OCI-LY1 (cell line): ENCODE results near the gene TARS2.

Experiments used
- H2AFZ ChIP-seq: fragments of 200-600 bp; sonication (generic), shearing (Covaris generic); 2 replicates; pipeline ENCODE4 v1.6.0; 2014; ENCODE audit warnings: antibody characterized with exemption, mild to moderate bottlenecking, low read length
- H3F3A ChIP-seq: fragments of 200-600 bp; sonication (generic), shearing (Covaris generic); 2 replicates; pipeline ENCODE4 v1.6.0; 2014; ENCODE audit warnings: mild to moderate bottlenecking, antibody characterized with exemption, low read length, moderate library complexity; ENCODE audit not compliant: insufficient read depth
- H3K27ac ChIP-seq: fragments of 200-600 bp; sonication (generic); 2 replicates; pipeline ENCODE4 v1.5.1; 2014; ENCODE audit warnings: low read length, mixed run types, mild to moderate bottlenecking, low read depth; ENCODE audit not compliant: poor library complexity, severe bottlenecking
- H3K27me3 ChIP-seq: fragments of 200-600 bp; sonication (generic); 2 replicates; pipeline ENCODE4 v1.6.0; 2014; ENCODE audit warnings: antibody characterized with exemption, mild to moderate bottlenecking, low read length, moderate library complexity; ENCODE audit not compliant: insufficient read depth
- H3K36me3 ChIP-seq: fragments of 200-600 bp; sonication (generic); 2 replicates; pipeline ENCODE4 v1.6.1; 2014; ENCODE audit warnings: mild to moderate bottlenecking, antibody characterized with exemption, low read length, moderate library complexity, mixed read lengths; ENCODE audit not compliant: insufficient read depth
- H3K4me1 ChIP-seq: fragments of 200-600 bp; sonication (generic); 2 replicates; pipeline ENCODE4 v1.5.1; 2014; ENCODE audit warnings: mild to moderate bottlenecking, low read length, moderate library complexity; ENCODE audit not compliant: insufficient read depth, severe bottlenecking
- H3K4me2 ChIP-seq: fragments of 200-600 bp; sonication (generic), shearing (Covaris generic); 2 replicates; pipeline ENCODE4 v1.6.1; 2014; ENCODE audit warnings: low read length
- H3K4me3 ChIP-seq: fragments of 200-600 bp; sonication (generic); 2 replicates; pipeline ENCODE4 v1.5.1; 2014; ENCODE audit warnings: low read length, low read depth, mild to moderate bottlenecking, mixed read lengths; ENCODE audit not compliant: poor library complexity, severe bottlenecking
- H3K79me2 ChIP-seq: fragments of 200-600 bp; shearing (Covaris generic); 2 replicates; pipeline ENCODE4 v1.6.1; 2016; ENCODE audit warnings: mixed run types, low read length, mixed read lengths; ENCODE audit not compliant: insufficient read depth
- H3K9ac ChIP-seq: fragments of 200-600 bp; sonication (generic), shearing (Covaris generic); 2 replicates; pipeline ENCODE4 v1.6.1; 2014; ENCODE audit warnings: mild to moderate bottlenecking, low read length, mixed read lengths
- H3K9me2 ChIP-seq: fragments of 200-600 bp; sonication (generic), shearing (Covaris generic); 2 replicates; pipeline ENCODE4 v1.6.1; 2014; ENCODE audit warnings: low read depth, mild to moderate bottlenecking, low read length, mixed read lengths
- H3K9me3 ChIP-seq: fragments of 200-600 bp; shearing (Covaris generic); 2 replicates; pipeline ENCODE4 v1.6.1; 2014; ENCODE audit warnings: low read length, mixed read lengths
- H4K20me1 ChIP-seq: fragments of 200-600 bp; sonication (generic), shearing (Covaris generic); 2 replicates; pipeline ENCODE4 v1.6.0; 2016; ENCODE audit warnings: mild to moderate bottlenecking, low read length; ENCODE audit not compliant: insufficient read depth
- CTCF ChIP-seq: fragments of 200-600 bp; sonication (generic), shearing (Covaris generic); IDR thresholded peaks from 2 replicates; pipeline ENCODE4 v1.5.1; 2017; ENCODE audit warnings: mild to moderate bottlenecking, antibody characterized with exemption, low read length, moderate library complexity, mixed read lengths
- EZH2 ChIP-seq: fragments of 200-600 bp; sonication (generic), shearing (Covaris generic); IDR thresholded peaks from 2 replicates; pipeline ENCODE4 v1.8.0; 2017; ENCODE audit warnings: borderline replicate concordance, mixed run types, mild to moderate bottlenecking, antibody characterized with exemption, low read length, moderate library complexity, mixed read lengths

TARS2 gene

DNA sequence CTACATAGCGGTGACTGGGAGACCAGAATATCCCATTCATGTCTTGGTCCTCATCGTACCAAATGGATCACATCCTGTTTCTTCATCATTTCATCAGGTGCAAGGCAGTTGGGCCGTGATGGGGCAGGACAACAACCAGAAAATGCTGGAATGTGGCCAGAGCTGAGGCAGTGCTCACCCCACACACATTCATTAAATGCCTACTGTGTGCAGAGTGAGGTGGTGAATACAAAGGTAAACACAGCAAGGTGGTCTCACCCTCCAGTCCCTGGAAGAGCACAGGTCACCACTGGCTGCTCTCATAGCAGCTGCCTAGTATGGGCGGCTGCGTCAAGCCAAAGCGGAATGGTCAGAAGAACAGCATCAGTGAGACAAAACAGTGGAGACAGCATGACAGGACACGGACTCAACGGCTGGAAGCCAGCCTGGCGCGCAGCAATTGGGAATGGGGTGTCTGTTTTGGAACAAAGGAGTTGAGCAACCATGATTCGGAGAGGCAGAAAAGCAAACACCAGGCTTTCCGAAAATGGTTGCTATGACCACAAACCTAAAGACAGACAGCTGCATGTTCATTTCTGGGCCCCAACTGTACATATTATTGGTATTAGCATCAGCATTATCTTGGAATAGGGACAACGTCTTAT, 56.4 kb downstream of the TARS2 start:
- no peak overlapping the region for H3K27ac ChIP-seq

DNA sequence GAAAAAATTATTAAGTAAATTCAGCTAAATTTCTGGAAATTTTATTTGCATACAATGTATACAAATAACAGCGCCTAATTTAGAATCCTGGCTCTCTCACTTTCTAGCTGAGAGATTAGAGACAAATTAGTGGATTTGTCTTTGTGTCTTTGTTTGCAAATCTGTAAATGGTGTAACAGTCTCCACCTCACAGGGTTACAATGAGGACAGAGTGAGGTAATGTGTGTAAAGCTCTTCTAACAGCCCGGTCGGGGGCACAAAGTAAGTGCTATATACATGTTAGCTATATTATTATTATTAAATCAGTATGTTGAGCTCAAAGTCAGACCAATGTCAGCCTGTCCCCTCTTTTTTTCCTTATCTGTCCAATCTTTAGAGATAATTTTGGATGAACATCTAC, 57.0 kb downstream of the TARS2 start:
- no peak overlapping the region for H3K4me2 ChIP-seq
- H4K20me1 ChIP-seq: no peaks in the 10 kb centered on the region
- no peak overlapping the region for H3K4me3 ChIP-seq
- no peaks in the 10 kb centered on the region for H3K27me3 ChIP-seq
- peaks cover 6% of the 10 kb centered on the region for H3K4me1 ChIP-seq
- no peaks in the 10 kb centered on the region for H3K9me2 ChIP-seq
- H3K79me2 ChIP-seq: no peaks in the 10 kb centered on the region
- no peaks in the 10 kb centered on the region for H3K36me3 ChIP-seq
- TF ChIP-seq CTCF (no peak), EZH2 (no peak)
- no peaks in the 10 kb centered on the region for H3F3A ChIP-seq
- no peak overlapping the region for H3K9ac ChIP-seq
- no peaks in the 10 kb centered on the region for H3K9me3 ChIP-seq
- H2AFZ ChIP-seq: no peak overlapping the region
- no peak overlapping the region for H3K27ac ChIP-seq

More for the DNA sequence above, 56.4 kb downstream of the TARS2 start:
- Histone ChIP-seq H3K4me3 (no peak overlapping the region), H3K4me2 (no peak overlapping the region), H3K9ac (no peak overlapping the region), H3K9me3 (no peaks in the 10 kb centered on the region), H3K4me1 (peaks cover 2% of the 10 kb centered on the region), H2AFZ (no peak overlapping the region), H3K36me3 (no peaks in the 10 kb centered on the region), H3K79me2 (no peaks in the 10 kb centered on the region), H3F3A (no peaks in the 10 kb centered on the region), H3K27me3 (no peaks in the 10 kb centered on the region), H3K9me2 (no peaks in the 10 kb centered on the region), H4K20me1 (no peaks in the 10 kb centered on the region)
- TF ChIP-seq EZH2: no peak

GRCh38 chr1:150545486-150546032, 58.3 kb downstream of the TARS2 start:
- Histone ChIP-seq H3K9ac (no peak overlapping the region), H4K20me1 (no peaks in the 10 kb centered on the region), H3K36me3 (no peaks in the 10 kb centered on the region), H3K9me3 (no peaks in the 10 kb centered on the region), H3F3A (no peaks in the 10 kb centered on the region), H3K27me3 (peaks cover 1% of the 10 kb centered on the region; the same call in 1 of the 2 replicates), H3K9me2 (no peaks in the 10 kb centered on the region), H3K4me3 (no peak overlapping the region), H2AFZ (no peak overlapping the region), H3K27ac (no peak overlapping the region), H3K4me1 (peaks cover 6% of the 10 kb centered on the region), H3K4me2 (no peak overlapping the region), H3K79me2 (no peaks in the 10 kb centered on the region)
- TF ChIP-seq CTCF (no peak), EZH2 (no peak)
